Epithelial cell of esophagus (primary cell): ENCODE results near the gene SIN3B.

Experiments used
- DNase-seq: peaks from one replicate; pipeline ENCODE4 v3.0.0; 2010; ENCODE audit warnings: low read depth
- H3K4me3 ChIP-seq: 2 replicates; pipeline ENCODE4 v1.5.1; 2011; ENCODE audit warnings: mild to moderate bottlenecking, low read length, control low read depth
- TF ChIP-seq, protein P1 (sequence below): IDR thresholded peaks from 2 replicates; pipeline ENCODE4 v1.5.1; 2011; ENCODE audit warnings: low read depth, mild to moderate bottlenecking, low read length, control low read depth, inconsistent platforms; ENCODE audit not compliant: insufficient read depth; ENCODE audit errors: missing control alignments

SIN3B gene, protein sequence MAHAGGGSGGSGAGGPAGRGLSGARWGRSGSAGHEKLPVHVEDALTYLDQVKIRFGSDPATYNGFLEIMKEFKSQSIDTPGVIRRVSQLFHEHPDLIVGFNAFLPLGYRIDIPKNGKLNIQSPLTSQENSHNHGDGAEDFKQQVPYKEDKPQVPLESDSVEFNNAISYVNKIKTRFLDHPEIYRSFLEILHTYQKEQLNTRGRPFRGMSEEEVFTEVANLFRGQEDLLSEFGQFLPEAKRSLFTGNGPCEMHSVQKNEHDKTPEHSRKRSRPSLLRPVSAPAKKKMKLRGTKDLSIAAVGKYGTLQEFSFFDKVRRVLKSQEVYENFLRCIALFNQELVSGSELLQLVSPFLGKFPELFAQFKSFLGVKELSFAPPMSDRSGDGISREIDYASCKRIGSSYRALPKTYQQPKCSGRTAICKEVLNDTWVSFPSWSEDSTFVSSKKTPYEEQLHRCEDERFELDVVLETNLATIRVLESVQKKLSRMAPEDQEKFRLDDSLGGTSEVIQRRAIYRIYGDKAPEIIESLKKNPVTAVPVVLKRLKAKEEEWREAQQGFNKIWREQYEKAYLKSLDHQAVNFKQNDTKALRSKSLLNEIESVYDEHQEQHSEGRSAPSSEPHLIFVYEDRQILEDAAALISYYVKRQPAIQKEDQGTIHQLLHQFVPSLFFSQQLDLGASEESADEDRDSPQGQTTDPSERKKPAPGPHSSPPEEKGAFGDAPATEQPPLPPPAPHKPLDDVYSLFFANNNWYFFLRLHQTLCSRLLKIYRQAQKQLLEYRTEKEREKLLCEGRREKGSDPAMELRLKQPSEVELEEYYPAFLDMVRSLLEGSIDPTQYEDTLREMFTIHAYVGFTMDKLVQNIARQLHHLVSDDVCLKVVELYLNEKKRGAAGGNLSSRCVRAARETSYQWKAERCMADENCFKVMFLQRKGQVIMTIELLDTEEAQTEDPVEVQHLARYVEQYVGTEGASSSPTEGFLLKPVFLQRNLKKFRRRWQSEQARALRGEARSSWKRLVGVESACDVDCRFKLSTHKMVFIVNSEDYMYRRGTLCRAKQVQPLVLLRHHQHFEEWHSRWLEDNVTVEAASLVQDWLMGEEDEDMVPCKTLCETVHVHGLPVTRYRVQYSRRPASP

DNA sequence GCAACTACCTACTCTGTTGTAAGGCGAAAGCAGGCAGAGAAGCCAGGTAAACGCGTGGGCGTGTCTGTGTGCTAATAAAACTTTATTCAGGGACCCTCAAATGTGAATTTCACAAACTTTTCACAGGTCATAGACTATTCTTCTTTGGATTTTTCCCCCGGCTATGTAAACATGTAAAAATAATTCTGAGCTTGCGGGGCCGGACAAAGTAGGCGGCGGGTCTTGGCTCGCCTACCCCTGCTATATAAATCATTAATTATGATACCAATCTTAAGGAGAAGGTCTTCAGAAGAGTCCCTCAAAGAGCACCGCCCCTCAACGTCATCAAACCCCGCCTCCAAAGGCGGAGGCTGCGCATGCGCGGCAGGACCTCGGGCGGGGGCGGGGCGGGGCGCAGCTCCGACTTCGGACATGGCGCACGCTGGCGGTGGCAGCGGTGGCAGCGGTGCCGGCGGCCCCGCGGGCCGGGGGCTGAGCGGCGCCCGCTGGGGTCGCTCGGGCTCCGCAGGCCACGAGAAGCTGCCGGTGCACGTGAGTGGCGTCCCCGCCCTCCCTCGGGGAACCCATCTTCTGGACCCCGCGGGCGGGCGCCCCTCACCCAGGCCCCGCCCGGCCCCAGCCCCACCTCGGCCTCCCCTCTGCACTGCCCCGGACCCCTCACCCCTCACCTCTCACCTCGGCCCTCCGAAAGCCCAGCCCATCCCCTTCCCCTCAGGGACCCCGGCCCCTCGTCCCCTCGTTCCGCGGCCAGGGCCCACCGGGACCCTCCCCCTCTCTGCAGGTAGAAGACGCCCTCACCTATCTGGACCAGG lies at the start of gene SIN3B:
TSS of gene SIN3B (plus strand) at position 389 of the 812 bp plus-strand sequence. CDS start at position 412, 23 bp downstream.
- peak; percentile 89 for DNase-seq
- TF ChIP-seq, protein P1, sequence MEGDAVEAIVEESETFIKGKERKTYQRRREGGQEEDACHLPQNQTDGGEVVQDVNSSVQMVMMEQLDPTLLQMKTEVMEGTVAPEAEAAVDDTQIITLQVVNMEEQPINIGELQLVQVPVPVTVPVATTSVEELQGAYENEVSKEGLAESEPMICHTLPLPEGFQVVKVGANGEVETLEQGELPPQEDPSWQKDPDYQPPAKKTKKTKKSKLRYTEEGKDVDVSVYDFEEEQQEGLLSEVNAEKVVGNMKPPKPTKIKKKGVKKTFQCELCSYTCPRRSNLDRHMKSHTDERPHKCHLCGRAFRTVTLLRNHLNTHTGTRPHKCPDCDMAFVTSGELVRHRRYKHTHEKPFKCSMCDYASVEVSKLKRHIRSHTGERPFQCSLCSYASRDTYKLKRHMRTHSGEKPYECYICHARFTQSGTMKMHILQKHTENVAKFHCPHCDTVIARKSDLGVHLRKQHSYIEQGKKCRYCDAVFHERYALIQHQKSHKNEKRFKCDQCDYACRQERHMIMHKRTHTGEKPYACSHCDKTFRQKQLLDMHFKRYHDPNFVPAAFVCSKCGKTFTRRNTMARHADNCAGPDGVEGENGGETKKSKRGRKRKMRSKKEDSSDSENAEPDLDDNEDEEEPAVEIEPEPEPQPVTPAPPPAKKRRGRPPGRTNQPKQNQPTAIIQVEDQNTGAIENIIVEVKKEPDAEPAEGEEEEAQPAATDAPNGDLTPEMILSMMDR = no peak
- H3K4me3 ChIP-seq = peak within 1 kb of the TSS; percentile 88

DNA sequence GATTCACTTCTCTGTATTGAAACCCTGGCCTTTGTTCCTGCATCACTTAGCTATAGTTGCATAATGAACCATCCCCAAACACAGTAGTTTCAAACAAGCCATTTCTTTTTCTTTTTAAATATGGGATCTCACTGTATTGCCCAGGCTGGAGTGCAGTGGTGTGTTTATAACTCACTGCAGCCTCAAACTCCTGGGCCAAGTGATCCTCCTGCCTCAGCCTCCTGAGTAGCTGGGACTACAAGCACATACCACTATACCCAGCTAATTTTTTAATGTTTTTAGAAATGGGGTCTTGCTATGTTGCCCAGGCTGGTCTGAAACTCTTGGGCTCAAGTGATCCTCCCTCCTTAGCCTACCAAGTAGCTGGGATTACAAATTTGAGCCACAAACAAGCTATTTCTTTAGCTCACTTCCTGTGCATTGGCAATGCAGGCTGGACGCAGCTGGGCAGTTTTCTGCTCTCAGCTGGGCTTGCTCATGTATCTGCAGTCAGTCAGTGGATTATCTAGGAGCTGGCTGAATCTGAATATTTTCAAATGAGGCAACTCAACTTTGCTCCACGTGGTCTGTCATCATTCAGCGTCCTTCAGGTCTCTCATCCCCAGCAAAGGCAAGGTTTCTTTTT lies 49.5 kb upstream of the SIN3B start:
- H3K4me3 ChIP-seq = no peak overlapping the region
- TF ChIP-seq, protein P1 = no peak
- no peak for DNase-seq

DNA sequence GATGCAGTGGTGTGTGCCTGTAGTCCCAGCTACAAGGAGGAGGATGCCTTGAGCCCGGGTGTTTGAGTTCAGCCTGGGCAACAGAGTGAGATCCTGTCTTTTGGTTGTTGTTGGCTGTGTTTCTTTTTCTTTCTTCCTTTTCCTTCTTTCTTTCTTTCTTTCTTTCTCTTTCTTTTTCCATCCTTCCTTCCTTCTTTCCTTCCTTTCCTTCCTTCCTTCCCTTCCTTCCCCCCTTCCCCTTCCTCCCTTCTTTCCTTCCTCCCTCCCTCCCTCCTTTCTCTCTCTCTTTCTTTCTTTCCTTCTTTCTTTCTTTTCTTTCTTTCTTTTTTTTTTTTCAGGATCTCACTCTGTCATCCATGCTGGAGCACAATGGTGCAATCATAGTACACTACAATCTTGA lies 46.5 kb upstream of the SIN3B start:
- no peak for DNase-seq
- no peak overlapping the region for H3K4me3 ChIP-seq
- TF ChIP-seq, protein P1 = no peak

DNA sequence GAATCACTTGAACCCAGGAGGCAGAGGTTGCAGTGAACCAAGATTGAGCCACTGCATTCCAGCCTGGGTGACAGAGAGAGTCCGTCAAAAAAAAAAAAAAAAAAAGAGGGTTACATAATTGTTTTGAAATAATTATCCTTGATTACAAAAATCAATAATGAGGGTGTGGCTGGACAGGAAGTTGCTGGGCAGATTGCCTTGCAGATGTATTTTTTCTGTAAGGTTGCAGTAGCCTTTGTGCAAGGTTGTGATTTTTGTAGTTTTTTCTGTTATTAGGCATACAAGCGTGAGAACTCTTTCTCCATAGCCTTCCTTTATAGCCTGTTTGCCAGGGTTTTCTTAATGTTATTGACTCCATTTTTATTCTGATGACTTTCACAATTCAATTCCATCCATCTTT lies 40.7 kb upstream of the SIN3B start:
- no peak overlapping the region for H3K4me3 ChIP-seq
- DNase-seq = no peak
- TF ChIP-seq, protein P1 = no peak

DNA sequence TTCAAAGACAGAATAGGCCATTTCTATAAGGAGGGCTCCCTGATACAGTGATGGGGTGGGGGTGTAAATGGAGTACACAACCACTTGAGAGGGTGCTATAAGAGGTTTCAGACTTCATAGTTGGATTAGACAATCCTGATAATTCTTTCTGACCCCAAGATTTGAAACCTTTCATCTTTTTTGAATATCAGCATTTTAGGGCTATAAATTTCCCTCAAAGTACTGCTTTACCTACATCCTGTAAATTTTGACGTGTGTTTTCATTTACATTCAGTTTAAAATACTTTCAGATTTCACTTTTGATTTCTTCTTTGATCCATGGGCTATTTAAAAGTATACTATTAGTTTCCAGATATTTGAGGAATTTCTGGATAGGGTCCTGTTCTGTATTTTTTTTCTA lies 40.0 kb upstream of the SIN3B start:
- no peak for DNase-seq
- TF ChIP-seq, protein P1 = no peak
- H3K4me3 ChIP-seq = no peak overlapping the region

DNA sequence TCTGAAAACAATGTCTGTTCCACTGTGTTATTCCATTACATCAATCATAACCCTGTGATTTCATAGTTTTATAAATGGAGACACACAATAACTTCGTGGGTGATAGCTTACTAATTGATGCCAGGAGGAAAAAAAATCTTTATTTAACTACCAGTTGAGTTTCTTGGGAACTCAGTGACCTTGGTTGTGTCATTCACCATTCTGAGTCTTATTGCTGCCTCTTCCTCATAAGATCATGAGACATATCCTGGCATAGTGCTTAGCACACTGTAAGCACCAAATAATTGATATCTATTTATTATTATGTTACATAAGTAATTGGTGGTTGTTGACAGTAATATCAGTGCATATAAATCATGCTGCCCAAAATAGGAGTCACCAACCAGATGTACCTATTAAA lies 39.1 kb upstream of the SIN3B start:
- no peak overlapping the region for H3K4me3 ChIP-seq
- TF ChIP-seq, protein P1 = no peak
- DNase-seq = no peak
